Measurements from ENCODE around the gene HERPUD2.

HERPUD2 gene, protein sequence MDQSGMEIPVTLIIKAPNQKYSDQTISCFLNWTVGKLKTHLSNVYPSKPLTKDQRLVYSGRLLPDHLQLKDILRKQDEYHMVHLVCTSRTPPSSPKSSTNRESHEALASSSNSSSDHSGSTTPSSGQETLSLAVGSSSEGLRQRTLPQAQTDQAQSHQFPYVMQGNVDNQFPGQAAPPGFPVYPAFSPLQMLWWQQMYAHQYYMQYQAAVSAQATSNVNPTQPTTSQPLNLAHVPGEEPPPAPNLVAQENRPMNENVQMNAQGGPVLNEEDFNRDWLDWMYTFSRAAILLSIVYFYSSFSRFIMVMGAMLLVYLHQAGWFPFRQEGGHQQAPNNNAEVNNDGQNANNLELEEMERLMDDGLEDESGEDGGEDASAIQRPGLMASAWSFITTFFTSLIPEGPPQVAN

DNA sequence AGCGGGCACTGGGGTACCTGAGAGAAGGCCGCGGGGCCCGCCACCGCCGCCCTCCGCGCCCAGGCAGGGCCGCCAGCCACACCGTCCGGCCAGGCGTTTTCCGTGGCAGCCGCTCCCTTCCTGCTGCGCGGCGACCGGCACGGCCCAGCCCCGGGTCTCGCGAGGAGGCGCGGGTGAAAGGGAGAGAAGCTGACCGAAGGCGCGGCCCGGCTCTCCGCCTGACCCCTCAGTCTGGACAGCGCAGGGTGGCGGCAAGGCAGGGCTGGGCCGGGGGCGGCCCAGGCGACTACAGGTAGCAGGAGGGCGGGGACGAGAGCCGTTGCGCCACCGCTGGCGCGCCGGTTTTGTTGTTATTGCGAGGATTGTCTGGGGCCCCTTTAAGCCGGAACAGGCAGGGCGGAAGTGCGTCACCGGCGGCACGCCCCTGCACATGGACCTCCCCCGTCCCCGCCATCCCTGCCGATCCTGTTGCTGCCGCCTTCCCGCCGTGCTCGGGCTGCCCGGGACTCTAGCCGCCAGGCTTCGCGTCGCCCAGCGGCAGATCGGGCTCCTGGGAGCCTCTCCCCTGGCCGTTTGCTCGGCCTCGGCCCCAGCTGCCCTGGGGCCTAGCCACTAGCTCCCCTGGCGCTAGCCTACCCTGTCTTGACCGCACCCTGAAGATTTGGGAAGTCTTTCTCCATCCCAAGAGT lies at the start of gene HERPUD2:
TSS of gene HERPUD2 (minus strand) at position 352 of the 689 bp plus-strand sequence. CDS start 805 bp downstream, outside the sequence.
- DNase-seq: peak; percentile 70

DNA sequence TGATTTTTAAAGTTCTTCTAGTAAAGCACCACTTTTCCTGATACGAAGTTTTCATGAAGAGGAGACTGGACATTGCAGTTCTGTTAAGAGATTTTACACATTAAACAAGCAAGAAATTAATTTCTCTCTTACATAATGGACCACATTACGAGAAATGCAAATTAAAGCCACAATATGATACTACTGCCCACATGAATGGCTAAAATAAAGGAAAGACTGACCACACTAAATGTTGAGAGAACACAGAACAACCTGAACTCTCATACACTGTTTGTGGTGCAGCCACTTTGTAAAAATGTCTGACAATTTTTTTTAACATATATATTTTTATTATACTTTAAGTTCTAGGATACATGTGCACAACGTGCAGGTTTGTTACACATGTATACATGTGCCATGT lies 44.0 kb upstream of the HERPUD2 start:
- no peak for DNase-seq

DNA sequence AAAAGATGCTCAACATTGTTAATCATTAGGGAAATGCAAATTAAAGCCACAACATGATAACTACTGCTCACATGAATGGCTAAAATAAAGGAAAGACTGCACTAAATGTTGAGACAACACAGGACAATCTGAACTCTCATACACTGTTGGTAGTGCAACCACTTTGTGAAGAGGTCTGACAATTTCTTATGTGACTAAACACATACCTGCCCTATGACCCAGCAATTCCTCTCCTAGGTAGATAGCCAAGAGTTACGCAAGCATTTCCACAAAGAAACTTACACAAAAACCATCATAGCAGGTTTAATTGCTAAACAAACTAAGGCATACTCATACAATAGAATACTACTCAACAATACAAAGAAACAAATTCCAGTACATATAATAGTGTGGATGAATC lies 41.8 kb upstream of the HERPUD2 start:
- DNase-seq: no peak

DNA sequence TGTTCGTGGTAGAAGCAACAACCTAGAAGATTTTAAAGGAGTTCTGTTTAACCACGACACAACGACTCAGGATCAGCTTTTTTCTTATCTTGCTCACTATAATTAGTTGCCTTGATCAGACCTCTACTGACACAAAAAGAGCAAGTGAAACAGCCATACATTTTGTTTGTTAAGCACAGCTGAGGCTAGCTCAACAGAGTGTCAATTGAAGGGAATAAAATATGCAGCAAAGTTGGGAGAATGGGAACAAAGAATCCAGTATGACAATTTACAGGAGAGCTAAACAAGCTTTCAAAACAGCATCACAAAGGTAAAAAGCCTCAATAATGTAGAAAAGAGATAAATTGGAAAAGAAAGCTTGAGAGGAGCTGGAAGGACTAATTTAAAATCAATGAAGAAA lies 40.5 kb upstream of the HERPUD2 start:
- no peak for DNase-seq

DNA sequence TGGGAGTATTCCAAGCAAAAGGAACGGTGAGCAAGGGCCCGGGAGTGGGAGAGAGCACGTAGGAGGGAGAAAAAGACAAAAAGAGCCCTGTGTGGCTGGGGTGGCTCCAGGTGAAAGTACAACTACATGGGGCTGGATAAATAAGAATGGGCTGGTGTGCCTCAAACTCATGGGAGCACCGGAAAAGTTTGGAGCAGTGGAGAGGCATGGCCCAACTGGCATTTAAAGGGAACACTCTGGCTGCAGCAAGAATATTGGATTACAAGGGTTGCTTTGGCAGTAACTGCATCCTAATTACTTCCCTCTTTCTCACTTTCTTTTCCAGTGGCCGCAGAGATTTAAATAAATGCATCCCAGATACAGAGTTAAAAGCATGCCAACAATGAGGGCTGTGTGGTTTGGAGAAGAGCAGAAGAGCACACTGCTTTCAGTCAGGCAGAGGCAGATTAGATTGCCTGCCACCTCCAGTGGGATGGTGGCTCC lies 39.1 kb upstream of the HERPUD2 start:
- no peak for DNase-seq

DNA sequence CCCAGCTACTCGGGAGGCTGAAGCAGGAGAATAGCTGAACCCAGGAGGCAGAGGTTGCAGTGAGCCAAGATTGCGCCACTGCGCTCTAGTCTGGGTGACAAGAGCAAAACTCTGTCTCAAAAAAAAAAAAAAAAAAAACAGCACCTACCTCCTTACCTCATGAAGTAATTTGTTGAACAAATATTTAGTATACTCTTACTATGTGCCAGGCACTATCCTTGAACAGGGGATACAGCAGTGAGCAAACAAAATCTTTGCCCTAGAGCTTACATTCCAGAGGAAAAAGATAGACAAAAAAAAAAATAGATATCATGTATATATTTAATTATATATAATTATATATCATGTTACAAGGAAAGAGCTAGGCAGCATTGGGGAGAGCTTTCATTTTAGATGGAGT lies 36.4 kb upstream of the HERPUD2 start:
- no peak for DNase-seq

DNA sequence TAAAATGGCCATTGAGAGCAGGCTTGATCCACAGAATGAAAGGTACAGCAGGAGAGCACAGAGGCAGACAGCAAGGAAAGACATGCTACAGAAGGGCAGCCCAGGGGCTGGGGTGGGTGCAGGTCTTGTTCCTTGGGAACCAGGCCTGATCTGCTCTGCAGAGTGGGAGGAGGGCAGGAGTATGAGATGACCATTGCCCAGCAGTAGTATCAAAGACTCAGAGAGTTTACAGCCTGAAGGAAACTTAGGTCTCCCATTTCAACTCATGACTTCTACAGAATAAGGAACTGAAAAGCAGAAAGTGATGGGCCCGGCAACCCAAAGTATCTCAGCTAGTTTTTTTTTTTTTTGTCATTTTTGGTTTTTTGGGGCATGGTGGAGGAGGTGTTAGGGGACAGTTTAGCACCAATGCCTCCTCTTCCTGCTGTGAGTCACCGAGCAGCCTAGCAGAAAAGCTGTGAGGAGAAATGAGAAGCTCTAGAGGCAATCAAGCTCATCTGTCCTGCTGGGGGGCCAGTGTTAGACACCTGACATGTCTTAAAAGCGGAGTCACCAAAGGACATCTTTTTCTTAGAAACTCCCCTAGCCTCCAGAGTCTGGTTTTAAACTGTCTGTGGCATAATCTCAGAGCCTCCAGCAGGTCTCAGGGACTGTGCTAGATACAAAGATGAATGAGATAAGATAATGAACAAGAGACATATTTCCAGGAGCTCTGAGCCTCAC lies 34.3 kb upstream of the HERPUD2 start:
- no peak for DNase-seq

DNA sequence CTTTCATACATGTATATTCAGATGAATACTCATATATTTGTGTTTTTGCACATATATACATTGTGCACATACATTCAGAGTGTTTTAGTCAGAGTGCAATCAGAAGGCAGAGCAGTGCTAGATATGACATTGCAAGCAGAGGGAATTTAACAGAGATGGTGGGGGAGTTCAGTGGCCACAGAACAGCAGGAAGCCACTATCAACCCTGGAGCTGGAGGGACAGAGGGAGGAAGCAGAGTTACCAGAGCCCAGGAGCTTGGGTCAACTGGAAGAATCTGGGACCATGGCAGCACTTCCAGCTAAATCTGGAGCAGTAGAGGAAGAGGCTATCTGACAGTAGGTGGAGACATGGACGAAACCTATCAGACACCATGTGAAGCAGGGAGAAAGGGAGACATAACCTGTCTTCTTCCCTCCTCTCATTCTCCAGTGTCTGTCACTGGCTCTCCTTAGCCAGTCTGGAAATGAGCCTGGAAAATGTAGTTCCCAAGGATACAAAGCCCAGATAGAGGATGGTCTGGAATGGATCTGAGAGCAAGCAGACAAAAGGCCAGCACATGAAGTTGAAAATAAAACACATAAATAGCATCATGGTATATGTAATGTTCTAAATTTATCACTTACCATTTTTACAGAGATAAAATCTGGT lies 33.6 kb upstream of the HERPUD2 start:
- DNase-seq: no peak

DNA sequence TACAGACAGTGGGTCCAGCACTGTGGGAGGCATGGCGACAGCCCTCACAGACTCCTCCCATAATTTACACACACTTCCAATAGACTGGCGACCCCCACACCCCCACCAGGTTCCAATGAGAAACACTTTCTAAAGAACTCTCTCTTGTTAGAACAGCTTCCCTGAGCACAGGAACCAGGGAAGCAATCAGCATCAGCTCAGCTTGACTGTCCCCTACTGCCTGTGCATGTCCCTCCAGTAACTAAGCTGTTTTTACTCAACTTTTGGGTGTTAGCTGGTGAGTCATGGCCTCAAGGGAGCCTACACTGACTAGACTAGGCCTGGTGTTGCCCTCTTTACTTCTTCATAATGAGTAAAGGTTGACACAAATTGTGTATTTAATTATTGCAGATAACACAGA lies 32.6 kb upstream of the HERPUD2 start:
- DNase-seq: no peak

DNA sequence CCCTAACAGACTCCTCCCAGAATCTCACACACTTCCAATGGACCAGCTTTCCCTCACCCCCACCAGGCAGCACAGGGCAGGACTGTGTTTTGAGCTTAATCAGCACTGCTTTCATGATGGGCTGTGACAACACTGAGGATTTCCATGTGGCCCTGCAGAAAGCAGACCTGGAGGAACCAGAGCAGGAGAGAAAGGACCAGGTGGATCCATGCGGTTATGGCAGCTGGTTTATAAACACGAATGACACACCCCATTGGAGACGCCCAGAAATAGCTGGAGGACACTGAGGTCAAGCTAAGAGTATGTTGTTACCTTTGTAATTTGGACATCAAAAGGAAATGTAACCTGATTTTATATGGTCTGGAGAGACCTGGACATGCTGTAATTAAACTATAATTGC lies 31.7 kb upstream of the HERPUD2 start:
- DNase-seq: no peak

DNA sequence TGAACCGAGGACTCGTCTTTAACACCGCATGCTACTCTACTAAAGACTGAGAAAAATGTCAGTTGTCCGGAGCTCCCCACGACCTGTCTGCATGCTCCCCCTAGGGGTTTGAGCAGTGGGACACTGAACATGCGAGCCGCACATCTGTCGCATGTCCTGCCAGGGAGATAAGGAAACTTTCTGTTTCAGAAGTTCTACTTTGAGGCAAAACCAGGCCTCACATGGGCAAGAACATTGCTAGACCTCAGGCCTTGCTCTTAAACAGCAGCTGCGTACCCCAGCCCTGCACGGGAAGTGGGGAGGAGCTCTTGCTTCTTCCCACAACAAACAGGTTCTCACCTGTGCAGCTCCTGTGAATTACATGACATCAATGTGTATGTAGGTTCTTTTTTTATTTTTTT lies 30.3 kb upstream of the HERPUD2 start:
- no peak for DNase-seq

DNA sequence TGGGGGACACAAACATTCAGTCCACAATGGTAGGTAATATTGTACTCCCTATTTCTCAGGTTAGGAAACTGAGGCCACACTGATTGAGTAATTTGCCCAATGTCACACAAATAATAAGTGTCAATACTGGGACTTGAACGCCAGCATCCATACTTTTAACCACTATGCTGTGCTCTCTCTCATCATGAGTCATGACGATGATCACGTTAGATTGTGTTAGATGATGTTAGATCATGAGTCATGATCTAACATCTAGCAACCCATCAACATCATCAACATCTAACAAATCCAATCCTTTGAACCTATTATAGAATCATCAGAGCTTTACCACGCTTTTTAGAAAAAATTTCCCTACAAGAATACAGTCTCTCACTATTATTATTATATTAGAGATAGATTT lies 28.1 kb upstream of the HERPUD2 start:
- DNase-seq: no peak

DNA sequence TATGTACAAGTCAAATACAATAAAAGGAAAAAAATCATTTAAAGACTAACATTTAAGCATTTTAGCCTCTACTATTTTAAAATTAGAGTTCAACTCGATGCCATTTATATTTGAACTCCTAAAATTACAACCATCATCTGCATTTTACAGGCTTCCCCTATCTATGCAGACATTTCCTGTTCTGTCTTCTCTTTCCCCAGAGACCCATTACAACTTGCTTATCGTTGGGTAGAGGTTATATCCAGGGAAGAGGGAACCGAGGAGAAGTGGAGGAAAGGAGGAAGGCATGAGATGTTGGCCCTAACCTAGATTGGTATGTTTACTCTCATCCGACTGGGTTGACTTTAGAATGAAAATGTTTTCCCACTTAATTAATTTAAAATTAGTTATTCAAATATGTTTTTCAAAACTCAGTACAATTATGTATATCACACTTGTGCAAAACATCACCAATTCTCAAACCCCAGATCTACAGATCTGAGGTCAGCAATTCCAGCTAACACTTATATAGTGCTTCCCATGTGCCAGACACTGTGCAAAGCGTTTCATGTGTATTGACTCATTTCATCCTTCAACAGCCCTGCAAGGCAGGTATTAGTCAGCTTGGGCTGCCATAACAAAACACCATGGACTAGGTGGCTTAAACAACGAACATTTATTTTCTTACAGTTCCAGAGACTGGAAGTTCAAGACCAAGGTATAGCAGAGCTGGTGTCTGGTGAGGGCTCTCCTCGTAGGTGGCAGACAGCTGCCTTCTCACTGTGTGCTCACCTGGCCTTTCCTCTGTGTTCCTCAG lies 27.3 kb upstream of the HERPUD2 start:
- no peak for DNase-seq

DNA sequence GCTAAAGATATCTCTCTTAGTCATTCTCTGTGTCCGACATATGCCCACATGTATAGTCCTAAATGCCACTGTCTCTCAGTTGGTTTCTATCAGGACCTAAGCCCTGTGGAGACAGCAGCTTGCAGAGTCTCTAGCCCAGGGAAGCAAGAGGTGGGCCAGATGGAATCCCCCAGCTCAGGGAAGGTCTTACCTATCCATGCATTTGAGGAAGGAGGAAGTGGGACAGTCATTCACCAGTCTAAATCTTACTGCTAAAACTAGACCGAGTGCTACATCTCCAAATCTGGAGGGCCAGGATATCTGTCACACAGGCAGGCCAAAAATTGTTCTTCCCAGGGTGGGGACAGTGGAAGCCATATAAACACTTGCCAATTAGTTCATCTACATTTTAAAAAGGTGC lies 26.4 kb upstream of the HERPUD2 start:
- DNase-seq: no peak

DNA sequence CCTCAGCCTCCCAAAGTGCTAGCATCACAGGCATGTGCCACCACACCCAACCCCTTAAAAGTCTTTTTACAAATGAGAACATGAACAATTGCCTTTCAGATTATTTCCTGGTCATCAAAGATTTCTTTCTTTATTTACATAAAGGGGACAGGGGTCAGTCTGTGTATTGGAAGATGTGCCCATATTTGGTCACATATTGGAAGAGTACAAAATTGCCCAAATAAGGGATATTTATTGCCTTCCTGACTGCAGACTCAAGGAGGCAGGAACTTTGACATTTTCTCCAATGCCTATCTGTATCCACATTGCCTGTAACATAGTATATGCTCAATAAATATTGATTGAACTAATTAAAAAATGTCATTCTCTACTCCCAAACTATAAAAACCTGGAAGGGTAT lies 25.9 kb upstream of the HERPUD2 start:
- no peak for DNase-seq

DNA sequence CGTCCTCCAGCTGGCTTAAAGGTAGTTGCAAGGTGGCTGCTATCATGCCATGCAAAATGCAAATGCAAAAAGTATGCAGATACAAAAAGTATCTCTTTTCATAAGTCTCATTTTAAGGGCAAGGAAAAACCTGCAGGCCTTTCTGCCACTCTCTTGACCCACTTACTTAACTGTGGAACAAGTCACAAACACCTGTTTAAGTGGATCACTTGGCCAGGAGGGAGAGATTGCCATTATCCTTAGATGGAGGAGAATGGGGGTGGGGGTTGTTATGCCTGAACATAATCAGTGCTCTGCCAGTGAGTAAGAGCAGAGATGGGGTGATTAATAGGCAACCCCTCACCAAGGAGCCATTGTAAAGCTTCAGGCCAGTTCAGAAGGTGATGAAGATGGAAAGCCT lies 25.1 kb upstream of the HERPUD2 start:
- DNase-seq: no peak

DNA sequence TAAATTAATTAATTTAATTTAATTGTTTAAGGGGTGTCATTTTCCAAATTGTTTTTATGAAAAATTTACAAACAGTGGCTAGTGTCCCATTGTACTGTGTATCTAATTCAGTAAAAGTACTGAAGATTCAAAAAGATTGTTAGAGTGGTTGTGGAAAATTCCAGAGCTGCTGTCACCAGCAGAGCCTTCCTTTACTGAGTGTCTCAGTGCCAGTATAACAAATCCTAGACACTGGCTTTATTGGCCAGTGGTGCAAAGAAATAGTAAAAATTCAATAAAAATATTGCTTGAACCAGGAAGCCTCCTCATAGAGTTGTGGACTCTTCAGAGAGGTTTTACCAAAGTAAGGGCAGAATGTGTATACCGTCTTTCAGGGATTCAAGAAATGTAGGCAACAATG lies 23.1 kb upstream of the HERPUD2 start:
- DNase-seq: no peak

DNA sequence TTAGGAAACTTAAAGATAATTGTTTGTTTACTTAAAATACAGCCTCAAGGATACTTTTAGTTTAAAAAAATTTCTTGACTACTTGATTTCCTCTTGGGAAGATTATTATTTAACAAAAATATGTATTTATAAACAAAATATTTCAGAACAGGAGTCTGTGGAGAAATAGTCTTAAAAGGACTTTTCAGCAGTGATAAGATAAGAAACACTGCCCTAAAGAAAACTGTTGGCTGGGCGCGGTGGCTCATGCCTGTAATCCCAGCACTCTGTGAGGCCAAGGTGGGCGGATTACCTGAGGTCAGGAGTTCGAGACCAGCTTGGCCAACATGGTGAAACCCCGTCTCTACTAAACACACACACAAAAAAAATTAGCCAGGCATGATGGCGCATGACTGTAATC lies 22.6 kb upstream of the HERPUD2 start:
- DNase-seq: no peak

DNA sequence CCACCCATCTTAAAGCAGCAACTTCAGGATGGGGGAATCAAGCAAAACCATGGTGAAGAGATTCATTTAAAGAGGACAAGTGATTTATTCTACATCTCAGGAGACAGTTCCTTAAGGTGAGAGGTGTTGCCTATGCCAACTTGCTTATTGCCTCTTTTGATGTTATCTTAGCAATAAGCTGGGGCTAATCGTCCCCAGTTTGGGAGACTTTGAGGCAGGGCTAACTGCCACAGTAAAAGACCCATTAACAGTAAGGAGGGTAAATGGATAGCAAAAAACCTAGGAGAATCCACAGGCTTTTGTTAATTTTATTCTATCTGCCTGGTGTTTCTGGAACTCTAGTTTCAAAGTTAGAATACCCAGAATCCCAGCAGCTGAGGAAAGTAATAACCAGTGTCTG lies 22.1 kb upstream of the HERPUD2 start:
- no peak for DNase-seq

DNA sequence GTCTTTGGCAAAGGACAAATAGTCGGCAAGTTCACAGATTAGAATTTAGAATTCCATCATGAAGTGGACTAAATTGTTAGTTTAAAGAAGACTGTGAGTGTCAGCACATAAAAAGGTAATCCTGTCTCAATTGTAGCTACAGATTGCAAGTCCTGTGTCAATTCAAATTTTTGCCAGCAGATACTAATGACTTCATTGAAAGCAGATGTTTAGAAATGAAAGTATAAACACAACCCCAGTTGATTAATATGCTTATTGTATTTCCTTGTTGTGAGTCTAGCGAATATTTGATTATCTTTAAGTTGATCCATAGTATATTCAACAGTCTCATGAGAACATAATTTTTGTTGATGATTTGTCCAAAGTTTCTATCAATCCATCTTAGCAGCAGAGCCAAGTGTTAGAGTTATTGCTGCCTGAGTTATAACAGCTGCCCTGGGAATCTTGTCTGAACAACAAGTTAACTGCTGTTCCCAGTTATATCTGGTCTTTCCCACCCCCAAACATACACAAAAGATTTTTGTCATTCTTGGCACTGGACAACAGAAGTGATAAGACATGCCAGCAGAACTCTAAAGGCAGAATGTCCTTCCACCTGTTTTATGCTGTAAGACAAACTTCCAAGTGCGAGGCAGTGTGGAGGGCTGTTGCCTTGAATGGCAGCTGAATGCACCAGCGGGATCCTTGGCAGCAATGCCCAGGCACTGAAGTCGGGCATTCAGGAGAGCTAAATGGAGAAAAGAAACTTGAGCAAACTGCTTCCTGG lies 21.3 kb upstream of the HERPUD2 start:
- DNase-seq: no peak

DNA sequence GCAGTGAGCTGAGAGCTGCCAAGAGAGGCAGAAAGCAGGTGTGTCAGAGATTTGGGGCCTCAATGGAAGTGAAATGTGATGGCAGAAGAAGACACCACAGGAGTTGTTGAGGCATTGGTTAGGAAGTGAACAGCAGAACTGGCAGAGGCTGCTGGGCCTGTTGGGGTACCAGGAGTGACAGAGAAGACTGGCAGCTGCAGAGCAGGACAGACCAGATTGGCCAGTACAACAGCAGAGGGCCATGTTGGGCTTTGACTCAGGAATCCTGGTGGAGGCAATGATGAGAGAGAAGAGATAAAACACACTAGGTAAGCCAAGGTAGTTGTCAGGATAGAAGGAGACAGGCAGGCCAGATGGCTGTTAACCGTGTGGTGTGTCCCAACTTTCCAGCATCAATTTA lies 19.9 kb upstream of the HERPUD2 start:
- DNase-seq: no peak

DNA sequence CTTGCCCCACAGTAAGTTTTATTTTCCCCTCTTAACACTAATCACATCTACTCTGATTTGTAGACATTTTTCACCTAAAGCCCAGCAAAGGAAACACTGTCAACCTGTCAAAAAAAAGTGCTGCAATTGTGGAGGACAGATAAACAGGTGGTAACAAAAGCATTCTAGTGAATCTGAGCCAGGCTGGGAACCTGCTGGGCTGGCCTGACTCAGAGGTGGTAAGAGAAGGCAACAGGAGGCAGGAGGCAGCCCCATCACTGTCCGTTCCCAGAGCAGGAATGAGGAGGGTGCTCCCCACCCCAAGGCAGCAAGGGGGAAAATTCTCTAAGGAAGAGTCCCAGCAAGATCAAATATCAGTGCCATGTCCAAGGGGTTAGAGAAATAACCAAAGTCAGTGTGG lies 19.5 kb upstream of the HERPUD2 start:
- no peak for DNase-seq
